Neuronal stem cell (in vitro differentiated cells): ENCODE data around the gene ATP1A2.

ENCODE experiments used
- DNase-seq: peaks from one replicate; pipeline ENCODE4 v3.0.0-alpha.2; 2013; ENCODE audit warnings: low spot score
- H2AFZ ChIP-seq: one replicate; pipeline ENCODE4 v1.6.1; 2013; ENCODE audit warnings: mild to moderate bottlenecking, low read length, inconsistent platforms
- H2AK5ac ChIP-seq: 2 replicates; pipeline ENCODE4 v1.6.1; 2013; ENCODE audit warnings: low read depth, mild to moderate bottlenecking, inconsistent platforms, low read length, moderate library complexity, mixed read lengths
- H2BK120ac ChIP-seq: 2 replicates; pipeline ENCODE4 v1.6.1; 2013; ENCODE audit warnings: low read depth, mild to moderate bottlenecking, inconsistent platforms, low read length, moderate library complexity, mixed read lengths
- H2BK12ac ChIP-seq: one replicate; pipeline ENCODE4 v1.6.1; 2013; ENCODE audit warnings: low read length, inconsistent platforms
- H2BK15ac ChIP-seq: 2 replicates; pipeline ENCODE4 v1.6.1; 2013; ENCODE audit warnings: mild to moderate bottlenecking, low read length, inconsistent platforms, mixed read lengths
- H2BK5ac ChIP-seq: one replicate; pipeline ENCODE4 v1.6.1; 2013; ENCODE audit warnings: inconsistent platforms, mild to moderate bottlenecking, low read length, moderate library complexity
- H3K14ac ChIP-seq: one replicate; pipeline ENCODE4 v1.6.1; 2013; ENCODE audit warnings: low read length, inconsistent platforms
- H3K18ac ChIP-seq: 2 replicates; pipeline ENCODE4 v1.6.1; 2013; ENCODE audit warnings: low read length, inconsistent platforms
- H3K23ac ChIP-seq: 2 replicates; pipeline ENCODE4 v1.6.1; 2013; ENCODE audit warnings: low read depth, mild to moderate bottlenecking, mixed read lengths, low read length, inconsistent platforms; ENCODE audit not compliant: poor library complexity
- H3K27ac ChIP-seq: replicated peaks from 3 replicates; pipeline ENCODE4 v1.5.1; 2013; ENCODE audit warnings: low read length, inconsistent platforms
- H3K27me3 ChIP-seq, 3 experiments: 2 replicates each; pipeline ENCODE4 v1.6.1; 2013; ENCODE audit warnings: low read length in 3 of 3, mild to moderate bottlenecking in 2 of 3, inconsistent platforms in 1 of 3, low read depth in 1 of 3, mixed read lengths in 1 of 3, moderate library complexity in 1 of 3; ENCODE audit not compliant: control insufficient read depth in 3 of 3, insufficient read depth in 3 of 3
- H3K36me3 ChIP-seq, 2 donors: replicated peaks in 1 of 2; 2 replicates each; pipeline ENCODE4 v1.6.1; 2013; ENCODE audit warnings: low read length in 2 of 2; ENCODE audit not compliant: control insufficient read depth in 2 of 2, insufficient read depth in 2 of 2
- H3K4ac ChIP-seq: 2 replicates; pipeline ENCODE4 v1.6.1; 2013; ENCODE audit warnings: inconsistent platforms, mild to moderate bottlenecking, low read length, moderate library complexity
- H3K4me1 ChIP-seq, 2 donors: 1 replicate in 1 of 2; 2 replicates in 1 of 2; pipeline ENCODE4 v1.6.1; 2013; ENCODE audit warnings: low read length in 2 of 2, low read depth in 1 of 2; ENCODE audit not compliant: control insufficient read depth in 2 of 2, insufficient read depth in 1 of 2
- H3K4me2 ChIP-seq: one replicate; pipeline ENCODE4 v1.6.1; 2013; ENCODE audit warnings: mild to moderate bottlenecking, low read length, inconsistent platforms; ENCODE audit not compliant: insufficient read depth, poor library complexity, severe bottlenecking
- H3K4me3 ChIP-seq, 2 donors: 2 replicates each; pipeline ENCODE4 v1.5.1; 2013; ENCODE audit warnings: low read length in 2 of 2, mild to moderate bottlenecking in 2 of 2, inconsistent platforms in 1 of 2, moderate library complexity in 1 of 2
- H3K79me1 ChIP-seq: one replicate; pipeline ENCODE4 v1.6.1; 2013; ENCODE audit warnings: low read depth, mild to moderate bottlenecking, inconsistent platforms, low read length, moderate library complexity
- H3K9ac ChIP-seq: one replicate; pipeline ENCODE4 v1.6.1; 2013; ENCODE audit warnings: mild to moderate bottlenecking, low read depth, low read length, inconsistent platforms; ENCODE audit not compliant: poor library complexity
- H3K9me3 ChIP-seq, 2 donors: replicated peaks in 1 of 2; 2 replicates each; pipeline versions ENCODE3 to v1.6.1; 2013; ENCODE audit warnings: low read length in 2 of 2, mild to moderate bottlenecking in 2 of 2, inconsistent platforms in 1 of 2, low read depth in 1 of 2, mixed read lengths in 1 of 2, moderate library complexity in 1 of 2; ENCODE audit not compliant: control insufficient read depth in 2 of 2, insufficient read depth in 1 of 2
- H4K8ac ChIP-seq: one replicate; pipeline ENCODE4 v1.6.1; 2013; ENCODE audit warnings: low read depth, mild to moderate bottlenecking, inconsistent platforms, low read length, moderate library complexity
- H4K91ac ChIP-seq: one replicate; pipeline ENCODE4 v1.6.1; 2013; ENCODE audit warnings: low read length, low read depth, mild to moderate bottlenecking, inconsistent platforms; ENCODE audit not compliant: poor library complexity
- WGBS, 2 donors: extraction: QIAGEN DNeasy Blood & Tissue Kit; methylation state at CpG; one replicate each; pipeline ENCODE4 v1.1.7; 2013; ENCODE audit warnings: missing lambda C conversion rate in 2 of 2, mixed read lengths in 1 of 2; ENCODE audit not compliant: insufficient read length in 2 of 2, insufficient replicate concordance in 1 of 2; ENCODE audit errors: extremely low coverage in 2 of 2; 5-methylcytosine and 5-hydroxymethylcytosine counted together

The ATP1A2 gene

GRCh38 chr1:160130486-160130885 lies 14.9 kb downstream of the ATP1A2 start:
- H2AFZ ChIP-seq, result no peak overlapping the region
- no peak overlapping the region for H3K27ac ChIP-seq
- H3K18ac ChIP-seq, result no peak overlapping the region
- H3K4me1 ChIP-seq, result no peaks in the 10 kb centered on the region
- H3K4me2 ChIP-seq, result no peak overlapping the region
- no peak overlapping the region for H3K4ac ChIP-seq
- H4K8ac ChIP-seq, result no peak overlapping the region
- no peaks in the 10 kb centered on the region for H3K27me3 ChIP-seq
- H3K9me3 ChIP-seq, result no peaks in the 10 kb centered on the region
- H3K36me3 ChIP-seq, result peaks cover 4 to 72% of the 10 kb centered on the region in 2 donors
- H2BK120ac ChIP-seq, result no peak overlapping the region
- no peak overlapping the region for H3K9ac ChIP-seq
- no peak for DNase-seq
- no peak overlapping the region for H2BK12ac ChIP-seq
- peaks cover 3% of the 10 kb centered on the region for H3K79me1 ChIP-seq
- no peak overlapping the region for H2BK15ac ChIP-seq
- H3K23ac ChIP-seq, result no peak overlapping the region
- no peak overlapping the region for H3K14ac ChIP-seq
- H3K4me3 ChIP-seq, result no peak overlapping the region
- H2AK5ac ChIP-seq, result no peak overlapping the region
- no CpG with 5 or more reads among the region's 5 CpGs for WGBS, 2 donors
- H2BK5ac ChIP-seq, result no peak overlapping the region
- H4K91ac ChIP-seq, result no peak overlapping the region

GRCh38 chr1:160130939-160131338 lies 15.4 kb downstream of the ATP1A2 start:
- no CpG with 5 or more reads among the region's 1 CpG for WGBS, 2 donors

GRCh38 chr1:160131803-160132565 lies 16.4 kb downstream of the ATP1A2 start:
- Histone ChIP-seq H3K4me1 (no peaks in the 10 kb centered on the region), H4K8ac (no peak overlapping the region), H3K36me3 (peaks cover 7 to 83% of the 10 kb centered on the region in 2 donors), H3K9me3 (no peaks in the 10 kb centered on the region), H2BK120ac (no peak overlapping the region), H3K4me2 (no peak overlapping the region), H4K91ac (no peak overlapping the region), H3K27me3 (no peaks in the 10 kb centered on the region), H3K79me1 (peaks cover 3% of the 10 kb centered on the region), H3K14ac (no peak overlapping the region), H2BK12ac (no peak overlapping the region), H2AFZ (no peak overlapping the region), H3K23ac (no peak overlapping the region), H2BK15ac (no peak overlapping the region), H3K4ac (no peak overlapping the region), H3K9ac (no peak overlapping the region), H3K18ac (no peak overlapping the region), H3K27ac (no peak overlapping the region), H2BK5ac (no peak overlapping the region), H3K4me3 (no peak overlapping the region), H2AK5ac (no peak overlapping the region)
- no CpG with 5 or more reads among the region's 8 CpGs for WGBS, 2 donors
- no peak for DNase-seq

More at GRCh38 chr1:160130939-160131338, 15.4 kb downstream of the ATP1A2 start:
- Histone ChIP-seq H2BK5ac (no peak overlapping the region), H2BK15ac (no peak overlapping the region), H3K4me3 (no peak overlapping the region), H3K23ac (no peak overlapping the region), H2BK120ac (no peak overlapping the region), H3K18ac (no peak overlapping the region), H4K8ac (no peak overlapping the region), H2BK12ac (no peak overlapping the region), H3K79me1 (peaks cover 3% of the 10 kb centered on the region), H3K9me3 (no peaks in the 10 kb centered on the region), H3K27ac (no peak overlapping the region), H3K4me1 (no peaks in the 10 kb centered on the region), H2AFZ (no peak overlapping the region), H3K27me3 (no peaks in the 10 kb centered on the region), H3K4ac (no peak overlapping the region), H2AK5ac (no peak overlapping the region), H3K9ac (no peak overlapping the region), H3K4me2 (no peak overlapping the region), H3K36me3 (peaks cover 4 to 74% of the 10 kb centered on the region in 2 donors), H3K14ac (no peak overlapping the region), H4K91ac (no peak overlapping the region)
- no peak for DNase-seq

DNA sequence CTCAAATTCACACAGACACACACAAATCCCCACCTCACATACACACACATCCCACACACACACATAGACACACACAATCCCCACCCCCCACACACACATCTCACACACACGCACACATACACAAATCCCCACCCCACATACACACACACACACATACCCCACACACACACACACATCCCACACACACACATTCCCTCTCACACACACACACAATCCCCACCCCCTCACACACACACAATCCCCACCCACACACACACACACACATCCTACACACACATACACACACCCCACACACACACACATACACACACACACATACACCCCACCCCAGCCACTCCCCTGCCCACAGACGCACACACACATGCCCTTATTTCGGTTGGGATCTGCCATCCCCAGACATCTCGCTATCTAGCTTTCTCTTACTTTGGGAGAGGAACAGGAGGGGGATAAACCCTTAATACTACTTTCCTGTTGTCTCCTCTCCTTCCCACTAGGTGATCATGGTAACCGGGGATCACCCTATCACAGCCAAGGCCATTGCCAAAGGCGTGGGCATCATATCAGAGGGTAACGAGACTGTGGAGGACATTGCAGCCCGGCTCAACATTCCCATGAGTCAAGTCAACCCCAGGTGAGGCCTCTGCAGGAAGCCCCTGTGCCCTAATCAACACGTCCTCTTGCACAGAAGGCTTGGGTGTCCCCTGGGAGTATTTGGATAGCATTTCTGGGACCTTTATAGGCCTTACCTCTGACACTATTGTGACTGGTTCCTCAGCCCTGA lies 18.6 kb downstream of the ATP1A2 start:
- H3K9me3 ChIP-seq, result no peaks in the 10 kb centered on the region
- H3K14ac ChIP-seq, result no peak overlapping the region
- no peak overlapping the region for H2AFZ ChIP-seq
- no peak overlapping the region for H2BK5ac ChIP-seq
- H3K4me2 ChIP-seq, result no peak overlapping the region
- DNase-seq, result no peak
- H3K4ac ChIP-seq, result no peak overlapping the region
- H4K8ac ChIP-seq, result no peak overlapping the region
- no peaks in the 10 kb centered on the region for H3K4me1 ChIP-seq
- no peak overlapping the region for H2BK120ac ChIP-seq
- no peak overlapping the region for H3K4me3 ChIP-seq
- H3K79me1 ChIP-seq, result peaks cover 3% of the 10 kb centered on the region
- H3K9ac ChIP-seq, result no peak overlapping the region
- H3K23ac ChIP-seq, result no peak overlapping the region
- no peak overlapping the region for H3K18ac ChIP-seq
- H2BK15ac ChIP-seq, result no peak overlapping the region
- H3K36me3 ChIP-seq, result peaks cover 3 to 72% of the 10 kb centered on the region in 2 donors
- no peak overlapping the region for H3K27ac ChIP-seq
- H3K27me3 ChIP-seq, result no peaks in the 10 kb centered on the region
- H2AK5ac ChIP-seq, result no peak overlapping the region
- no peak overlapping the region for H4K91ac ChIP-seq
- 100% methylated on average over 1 of the region's 9 CpGs for WGBS, 2 donors
- H2BK12ac ChIP-seq, result no peak overlapping the region
